ENCODE data around the gene ATG2A. TPM values are rescaled to one million over a fixed set of nuclear protein-coding genes. Genes with fewer than 3 reads are reported as not detected.

ATG2A gene
- total RNA-seq, 1 experiment from 2014 or later, result 19.6 TPM

GRCh38 chr11:64905516-64906313, 11.3 kb downstream of the ATG2A start:
- DNase-seq (ENCODE audit: low read depth), result no peak

GRCh38 chr11:64903291-64903833, 13.6 kb downstream of the ATG2A start:
- DNase-seq (ENCODE audit: low read depth), result no peak

DNA sequence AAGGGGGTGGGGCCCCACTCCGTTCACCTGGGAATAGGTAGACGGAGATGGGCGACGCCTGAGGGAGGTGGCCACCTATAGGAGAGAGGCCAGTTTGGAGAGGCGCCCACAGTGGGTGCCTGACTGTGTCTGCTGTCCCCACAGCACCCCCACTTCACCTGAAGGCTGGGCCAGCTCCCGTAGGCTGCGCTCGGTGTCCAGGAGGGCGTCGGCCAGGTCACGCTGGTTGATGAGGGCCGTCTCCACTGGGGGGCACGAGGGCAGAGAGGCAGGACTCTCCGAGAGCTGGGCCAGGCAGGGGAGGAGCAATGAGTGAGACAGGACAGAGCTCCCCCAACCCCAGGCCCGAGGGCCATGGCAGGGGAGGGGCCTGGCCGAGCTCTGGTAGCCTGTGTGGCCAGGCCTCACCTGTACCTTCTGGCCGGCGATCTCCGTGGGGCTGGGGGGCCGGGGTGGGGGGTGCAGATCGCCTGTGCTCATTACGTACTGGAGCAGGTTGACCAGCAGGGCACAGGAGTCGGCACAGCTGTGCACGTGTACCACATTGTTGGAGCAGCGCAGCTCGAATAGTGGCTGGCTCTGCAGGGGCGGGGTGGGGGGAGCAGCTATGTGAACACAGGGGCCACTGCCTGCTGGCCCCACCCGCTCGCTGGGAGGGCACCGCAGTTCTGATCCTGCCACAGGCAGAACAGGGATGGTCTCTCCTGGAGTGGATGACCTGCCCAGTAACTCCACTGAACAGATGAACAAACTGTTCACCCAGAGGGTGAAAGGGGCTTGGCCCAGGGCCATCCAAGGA, 14.7 kb downstream of the ATG2A start:
- no peak for DNase-seq (ENCODE audit: low read depth)

DNA sequence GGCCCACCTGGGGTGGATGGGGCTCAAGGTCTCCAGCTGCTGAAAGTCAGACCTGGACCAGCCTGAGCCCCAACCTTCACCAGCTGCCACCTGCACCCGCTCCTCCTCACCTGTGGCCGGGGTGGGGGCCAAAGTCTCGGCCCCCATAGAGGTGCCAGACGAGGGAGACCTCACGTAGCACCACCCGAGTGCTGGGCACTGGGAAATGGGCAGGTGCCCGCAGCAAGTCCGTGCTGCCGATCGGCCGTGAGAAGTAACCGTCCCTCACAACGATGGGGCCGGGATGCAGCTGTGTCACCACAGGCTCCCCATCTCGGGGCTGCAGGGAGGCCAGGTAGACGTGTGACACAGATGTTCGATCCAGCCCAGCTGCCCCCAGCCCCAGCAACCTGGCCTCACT, 16.2 kb downstream of the ATG2A start:
- DNase-seq (ENCODE audit: low read depth), result no peak

DNA sequence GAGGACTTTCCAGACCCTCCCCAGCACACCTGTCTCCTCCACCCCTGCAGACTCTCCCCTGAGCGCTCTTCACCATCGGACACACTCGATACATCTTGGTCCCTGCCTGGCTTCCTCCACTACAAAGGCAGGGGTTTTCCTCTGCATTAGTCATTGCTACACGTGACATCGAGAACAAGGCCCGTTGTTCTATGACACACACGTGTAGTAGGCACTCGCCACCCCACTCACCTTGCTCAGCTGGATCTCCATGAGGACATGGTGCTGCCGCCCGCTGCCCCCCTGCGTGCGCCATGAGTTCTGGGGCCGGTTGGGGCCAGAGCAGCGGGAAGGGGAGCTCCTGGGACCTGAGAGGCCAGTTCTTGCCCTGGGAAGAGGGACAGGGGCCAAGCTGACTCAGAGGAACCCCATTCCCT, 16.7 kb downstream of the ATG2A start:
- DNase-seq (ENCODE audit: low read depth), result peak; percentile 91

DNA sequence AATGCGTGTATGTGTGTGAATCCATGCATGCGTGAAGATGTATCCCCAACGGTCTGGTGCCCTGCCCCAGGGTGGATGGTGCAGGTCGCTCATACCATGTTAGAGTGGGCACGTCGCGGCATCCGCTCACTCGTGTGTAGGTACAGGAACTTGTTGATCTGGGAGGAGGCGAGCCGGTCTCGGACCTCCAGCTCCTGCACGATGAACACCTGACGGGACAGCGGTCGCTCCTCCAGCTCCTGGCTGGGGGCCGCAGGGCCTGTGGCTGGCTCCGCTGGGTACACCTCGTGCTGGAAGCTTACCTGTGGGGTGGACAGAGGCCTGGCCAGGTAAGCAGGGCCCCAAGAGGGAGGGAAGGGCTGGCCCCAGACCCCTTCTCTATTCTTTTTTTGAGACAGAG, 18.5 kb downstream of the ATG2A start:
- no peak for DNase-seq (ENCODE audit: low read depth)

DNA sequence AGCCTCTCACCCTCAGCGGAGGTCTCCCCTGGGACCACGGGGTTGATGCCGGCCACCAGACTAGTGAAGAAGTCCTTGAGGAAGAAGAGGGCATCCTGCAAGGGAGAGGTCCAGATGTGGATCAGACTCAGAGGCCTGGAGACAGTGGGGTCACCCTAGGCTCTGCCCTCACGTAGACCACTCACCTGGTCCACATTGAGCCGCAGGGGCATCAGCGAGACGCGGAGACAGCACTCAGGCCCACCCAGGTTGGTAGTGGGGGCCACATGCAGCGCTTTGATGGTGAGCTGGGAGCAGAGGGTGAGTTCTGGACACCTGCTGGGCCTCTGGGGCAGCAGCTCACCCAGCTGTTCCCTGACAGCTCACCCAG, 18.9 kb downstream of the ATG2A start:
- no peak for DNase-seq (ENCODE audit: low read depth)

DNA sequence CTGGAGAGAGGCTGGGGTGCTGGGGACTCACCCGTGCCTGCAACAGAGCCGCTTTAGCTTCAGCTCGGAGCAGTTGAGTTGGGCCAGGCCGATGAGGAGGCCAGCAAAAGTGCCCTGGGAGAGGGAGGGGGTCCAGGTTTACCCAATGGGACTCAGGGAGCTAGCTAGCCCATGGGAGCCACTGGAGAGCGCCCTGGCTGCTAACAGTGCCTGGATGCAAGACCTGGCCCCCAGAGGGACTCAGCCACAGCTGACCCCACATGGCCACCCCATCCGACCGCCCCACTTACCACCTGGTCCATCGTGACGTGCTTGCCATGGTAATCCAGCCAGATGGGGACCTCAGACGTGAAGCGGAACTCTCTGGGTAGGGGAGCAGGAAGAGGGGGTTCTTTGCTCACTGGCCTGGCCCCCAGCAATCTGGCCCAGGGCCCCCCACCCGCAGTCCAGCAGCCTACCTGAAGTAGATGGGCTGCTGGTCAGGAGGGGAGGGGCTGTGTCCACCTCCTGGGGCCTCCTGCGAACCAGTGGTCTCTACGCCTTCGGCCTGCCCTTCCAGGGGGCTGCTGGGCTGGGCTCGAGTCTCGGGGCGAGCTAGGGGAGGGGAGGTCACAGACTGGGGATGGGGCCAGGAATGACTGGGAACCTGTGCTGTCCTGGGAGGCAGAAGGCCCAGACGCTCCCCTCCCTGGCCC, 19.5 kb downstream of the ATG2A start:
- no peak for DNase-seq (ENCODE audit: low read depth)

GRCh38 chr11:64896448-64897022, 20.5 kb downstream of the ATG2A start:
- DNase-seq (ENCODE audit: low read depth), result no peak

DNA sequence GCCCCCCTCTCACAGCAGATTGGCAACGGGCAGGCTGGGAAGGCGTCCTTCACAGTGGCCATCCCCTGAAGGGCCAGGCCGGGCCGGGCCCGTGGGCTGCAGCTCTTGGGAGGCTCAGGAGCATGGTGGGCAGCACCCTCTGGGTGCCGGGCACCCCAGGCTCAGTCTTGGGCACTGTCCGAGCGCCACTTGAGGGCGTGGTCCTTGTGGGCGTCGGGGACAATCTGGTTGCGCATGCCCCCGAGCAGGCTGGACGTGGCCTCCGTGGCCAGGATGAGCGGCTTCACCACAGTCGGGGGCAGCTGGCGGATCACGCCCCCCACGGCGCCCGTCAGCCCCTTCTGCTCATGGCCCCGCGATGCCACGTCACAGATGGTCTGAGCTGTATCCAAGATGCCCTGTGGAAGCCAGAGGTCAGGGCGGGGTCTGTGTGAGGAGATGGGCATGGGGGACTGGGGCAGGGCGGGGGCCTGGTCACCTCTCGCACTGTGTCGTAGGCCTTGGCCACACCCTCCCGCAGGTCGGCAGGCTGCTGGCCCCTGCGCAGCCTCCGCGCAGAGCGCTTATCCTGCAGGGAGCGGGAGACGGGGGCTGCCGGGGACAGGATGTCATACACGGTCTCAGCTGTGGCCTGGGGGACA, 22.1 kb downstream of the ATG2A start:
- DNase-seq (ENCODE audit: low read depth), result no peak

GRCh38 chr11:64894070-64894811, 22.8 kb downstream of the ATG2A start:
- DNase-seq (ENCODE audit: low read depth), result peak; percentile 52

GRCh38 chr11:64893194-64894069, 23.6 kb downstream of the ATG2A start:
- no peak for DNase-seq (ENCODE audit: low read depth)

DNA sequence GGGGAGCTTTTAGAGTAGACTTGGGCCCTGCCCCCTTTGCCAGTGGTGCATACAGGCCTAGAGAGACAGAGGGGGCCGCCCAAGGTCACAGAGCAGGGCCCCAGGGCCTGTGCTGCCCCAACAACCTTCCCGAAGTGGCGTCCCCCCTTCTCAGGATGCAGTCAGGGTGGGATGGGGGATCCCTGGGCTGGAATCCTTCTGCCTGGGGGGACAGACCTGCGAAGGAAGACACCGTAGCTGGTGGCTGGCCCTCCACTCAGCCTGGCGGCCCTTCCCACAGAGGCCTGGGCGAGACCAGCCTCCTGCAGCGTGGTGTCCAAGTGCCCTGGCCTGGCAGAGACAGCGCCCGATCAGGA, 24.2 kb downstream of the ATG2A start:
- no peak for DNase-seq (ENCODE audit: low read depth)

GRCh38 chr11:64892411-64892831, 24.6 kb downstream of the ATG2A start:
- no peak for DNase-seq (ENCODE audit: low read depth)

DNA sequence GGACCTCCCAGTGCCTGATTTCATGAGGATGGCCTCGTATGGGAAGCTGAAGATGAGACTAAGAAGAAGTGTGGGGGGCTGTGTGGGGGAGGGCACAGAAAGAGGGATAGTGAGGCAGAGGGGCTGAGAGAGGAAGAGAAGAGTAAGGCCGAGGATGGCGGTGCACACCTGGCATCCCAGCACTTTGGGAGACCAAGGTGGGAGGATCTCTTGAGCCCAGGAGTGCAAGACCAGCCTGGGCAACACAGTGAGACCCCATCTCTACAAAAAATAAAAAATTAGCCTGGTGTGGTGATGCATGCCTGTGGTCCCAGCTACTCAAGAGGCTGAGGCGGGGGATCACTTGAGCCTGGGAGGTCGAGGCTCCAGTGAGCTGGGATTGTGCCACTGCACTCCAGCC, 25.1 kb downstream of the ATG2A start:
- no peak for DNase-seq (ENCODE audit: low read depth)

- DNase-seq (ENCODE audit: low read depth), result no peak
These were observed 25.7 kb downstream of the ATG2A start for GRCh38 chr11:64891215-64891848.

- DNase-seq (ENCODE audit: low read depth), result no peak
These were observed 26.5 kb downstream of the ATG2A start for GRCh38 chr11:64890522-64890939.

GRCh38 chr11:64888729-64889511, 28.1 kb downstream of the ATG2A start:
- no peak for DNase-seq (ENCODE audit: low read depth)
